ENCODE data around the gene TXNDC17.
"Not testable (repeated sequence)": the region's sequence is repeated elsewhere in the genome, so short reads cannot be mapped to it uniquely, and the experiment has no call there.

The TXNDC17 gene

GRCh38 chr17:6640536-6641246 lies at the start of gene TXNDC17, which contains the start of gene KIAA0753:
TXNDC17 (plus strand) TSS chr17:6641060; CDS start chr17:6641083, 23 bp downstream.
KIAA0753 (minus strand) TSS chr17:6640711; CDS start chr17:6635103, 5,608 bp downstream.
- in situ Hi-C loops (cut with HindIII; ENCODE audit: low sequenced_read_pairs) = no loop called here

GRCh38 chr17:6591599-6592158 lies 49.2 kb upstream of the TXNDC17 start:
- in situ Hi-C loops (cut with HindIII; ENCODE audit: low sequenced_read_pairs) = no loop called here

- in situ Hi-C loops (cut with HindIII; ENCODE audit: low sequenced_read_pairs) = no loop called here
These were observed 48.7 kb upstream of the TXNDC17 start for GRCh38 chr17:6592173-6592572.

GRCh38 chr17:6593371-6593770 lies 47.5 kb upstream of the TXNDC17 start:
- in situ Hi-C loops (cut with HindIII; ENCODE audit: low sequenced_read_pairs) = not testable (repeated sequence)

- in situ Hi-C loops (cut with HindIII; ENCODE audit: low sequenced_read_pairs) = no loop called here
These were observed 44.8 kb upstream of the TXNDC17 start for GRCh38 chr17:6596081-6596480.

GRCh38 chr17:6596511-6596910 lies 44.3 kb upstream of the TXNDC17 start:
- in situ Hi-C loops (cut with HindIII; ENCODE audit: low sequenced_read_pairs) = no loop called here

- in situ Hi-C loops (cut with HindIII; ENCODE audit: low sequenced_read_pairs) = no loop called here
These were observed 43.9 kb upstream of the TXNDC17 start for GRCh38 chr17:6596941-6597340.

- in situ Hi-C loops (cut with HindIII; ENCODE audit: low sequenced_read_pairs) = no loop called here
These were observed 43.1 kb upstream of the TXNDC17 start for GRCh38 chr17:6597727-6598126.

- in situ Hi-C loops (cut with HindIII; ENCODE audit: low sequenced_read_pairs) = no loop called here
These were observed 41.5 kb upstream of the TXNDC17 start for GRCh38 chr17:6599364-6599763.

GRCh38 chr17:6602141-6602540 lies 38.7 kb upstream of the TXNDC17 start:
- in situ Hi-C loops (cut with HindIII; ENCODE audit: low sequenced_read_pairs) = no loop called here

- in situ Hi-C loops (cut with HindIII; ENCODE audit: low sequenced_read_pairs) = no loop called here
These were observed 37.0 kb upstream of the TXNDC17 start for GRCh38 chr17:6603744-6604325.

GRCh38 chr17:6605142-6605541 lies 35.7 kb upstream of the TXNDC17 start:
- in situ Hi-C loops (cut with HindIII; ENCODE audit: low sequenced_read_pairs) = no loop called here

- in situ Hi-C loops (cut with HindIII; ENCODE audit: low sequenced_read_pairs) = no loop called here
These were observed 32.5 kb upstream of the TXNDC17 start for GRCh38 chr17:6608321-6608720.

- in situ Hi-C loops (cut with HindIII; ENCODE audit: low sequenced_read_pairs) = no loop called here
These were observed 30.8 kb upstream of the TXNDC17 start for GRCh38 chr17:6610011-6610410.

GRCh38 chr17:6611231-6611630 lies 29.6 kb upstream of the TXNDC17 start:
- in situ Hi-C loops (cut with HindIII; ENCODE audit: low sequenced_read_pairs) = no loop called here

GRCh38 chr17:6623941-6624340 lies 16.9 kb upstream of the TXNDC17 start:
- in situ Hi-C loops (cut with HindIII; ENCODE audit: low sequenced_read_pairs) = no loop called here

- in situ Hi-C loops (cut with HindIII; ENCODE audit: low sequenced_read_pairs) = no loop called here
These were observed 14.2 kb upstream of the TXNDC17 start for GRCh38 chr17:6626616-6627015.

GRCh38 chr17:6627019-6627418 lies 13.8 kb upstream of the TXNDC17 start:
- in situ Hi-C loops (cut with HindIII; ENCODE audit: low sequenced_read_pairs) = no loop called here

- in situ Hi-C loops (cut with HindIII; ENCODE audit: low sequenced_read_pairs) = no loop called here
These were observed 10.5 kb upstream of the TXNDC17 start for GRCh38 chr17:6630390-6630789.

GRCh38 chr17:6632530-6632929 lies 8.3 kb upstream of the TXNDC17 start:
- in situ Hi-C loops (cut with HindIII; ENCODE audit: low sequenced_read_pairs) = no loop called here

- in situ Hi-C loops (cut with HindIII; ENCODE audit: low sequenced_read_pairs) = no loop called here
These were observed 7.6 kb upstream of the TXNDC17 start for GRCh38 chr17:6633263-6633662.

- in situ Hi-C loops (cut with HindIII; ENCODE audit: low sequenced_read_pairs) = no loop called here
These were observed 4.8 kb upstream of the TXNDC17 start for GRCh38 chr17:6636105-6636504.

Data from DLD1 (cell line).